Chondrocyte (in vitro differentiated cells): ENCODE results near the gene RRH. TPM values are rescaled to one million over a fixed set of nuclear protein-coding genes. Genes with fewer than 3 reads are reported as not detected.

Experiments
- DNase-seq: peaks from one replicate; pipeline ENCODE4 v3.0.0; 2021; ENCODE audit warnings: mixed read lengths, low spot score
- H3K27ac Mint-ChIP-seq: one replicate; pipeline ENCODE4 v1.8.0; 2021; ENCODE audit warnings: mild to moderate bottlenecking, moderate library complexity, mixed read lengths; ENCODE audit not compliant: unreplicated experiment
- H3K27me3 Mint-ChIP-seq: 2 replicates; pipeline ENCODE4 v1.8.0; 2021; ENCODE audit warnings: low read depth, mixed read lengths
- H3K36me3 Mint-ChIP-seq: 2 replicates; pipeline ENCODE4 v1.8.0; 2021; ENCODE audit warnings: low read depth, mixed read lengths
- H3K4me1 Mint-ChIP-seq: 2 replicates; pipeline ENCODE4 v1.8.0; 2021; ENCODE audit warnings: low read depth, mild to moderate bottlenecking, mixed read lengths
- H3K4me3 Mint-ChIP-seq: one replicate; pipeline ENCODE4 v1.8.0; 2021; ENCODE audit warnings: mild to moderate bottlenecking, moderate library complexity, mixed read lengths; ENCODE audit not compliant: unreplicated experiment
- H3K9me3 Mint-ChIP-seq: 2 replicates; pipeline ENCODE4 v1.8.0; 2021; ENCODE audit warnings: low read depth, mixed read lengths
- total RNA-seq: library from RNA; stranded (reverse); gene quantifications from 3 replicates; pipeline ENCODE4 v1.2.1, GENCODE V29; 2021
- TF ChIP-seq, protein P1 (sequence below): fragments of 200-600 bp; sonication (generic); IDR thresholded peaks from 2 replicates; pipeline ENCODE4 v1.5.0; 2021; ENCODE audit warnings: antibody characterized with exemption, mild to moderate bottlenecking, moderate library complexity

Gene RRH
- total RNA-seq, 1 donor from 2014 or later, result not detected

DNA sequence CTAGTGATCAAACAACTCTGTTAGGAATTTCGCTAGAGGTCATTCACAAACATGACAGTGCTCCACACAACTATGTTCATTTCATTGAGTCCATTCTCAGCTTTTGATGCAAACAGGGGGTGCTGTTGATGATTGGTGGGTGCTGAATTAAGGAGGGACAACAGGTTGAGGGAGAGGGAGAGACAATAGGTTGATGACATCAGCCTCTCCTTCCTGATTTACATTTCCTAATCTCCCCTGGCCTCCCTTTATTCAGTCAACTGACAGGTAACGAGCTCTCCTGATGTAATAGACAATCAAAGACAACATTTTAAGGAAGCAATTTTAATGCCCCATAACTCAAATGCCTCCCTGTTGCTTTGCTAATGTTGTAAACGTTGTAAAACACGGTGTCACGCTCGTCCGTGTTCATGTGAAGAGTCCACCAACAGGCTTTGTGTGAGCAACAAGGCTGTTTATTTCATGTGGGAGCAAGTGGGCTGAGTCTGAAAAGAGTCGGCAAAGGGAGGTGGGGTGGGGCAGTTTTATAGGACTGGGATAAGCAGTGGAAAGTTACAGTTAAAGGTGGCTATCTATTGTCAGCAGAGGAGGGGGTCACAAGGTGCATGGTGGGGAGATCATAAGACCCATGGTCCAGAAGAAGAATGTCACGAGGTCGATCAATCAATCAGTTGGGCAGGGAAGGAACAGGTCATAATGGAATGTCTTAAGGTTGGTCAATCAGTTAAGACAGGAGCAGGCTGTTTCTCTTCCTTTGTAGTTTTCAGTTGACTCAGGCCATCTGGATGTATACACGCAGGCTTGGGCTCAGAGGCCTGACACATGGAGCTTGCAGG is 17.0 kb upstream of the RRH start:
- peaks cover 7% of the 10 kb centered on the region for H3K27me3 Mint-ChIP-seq
- peaks cover 7% of the 10 kb centered on the region for H3K4me1 Mint-ChIP-seq
- H3K4me3 Mint-ChIP-seq, result no peak overlapping the region
- no peaks in the 10 kb centered on the region for H3K9me3 Mint-ChIP-seq
- no peaks in the 10 kb centered on the region for H3K36me3 Mint-ChIP-seq
- DNase-seq, result no peak
- TF ChIP-seq, protein P1, sequence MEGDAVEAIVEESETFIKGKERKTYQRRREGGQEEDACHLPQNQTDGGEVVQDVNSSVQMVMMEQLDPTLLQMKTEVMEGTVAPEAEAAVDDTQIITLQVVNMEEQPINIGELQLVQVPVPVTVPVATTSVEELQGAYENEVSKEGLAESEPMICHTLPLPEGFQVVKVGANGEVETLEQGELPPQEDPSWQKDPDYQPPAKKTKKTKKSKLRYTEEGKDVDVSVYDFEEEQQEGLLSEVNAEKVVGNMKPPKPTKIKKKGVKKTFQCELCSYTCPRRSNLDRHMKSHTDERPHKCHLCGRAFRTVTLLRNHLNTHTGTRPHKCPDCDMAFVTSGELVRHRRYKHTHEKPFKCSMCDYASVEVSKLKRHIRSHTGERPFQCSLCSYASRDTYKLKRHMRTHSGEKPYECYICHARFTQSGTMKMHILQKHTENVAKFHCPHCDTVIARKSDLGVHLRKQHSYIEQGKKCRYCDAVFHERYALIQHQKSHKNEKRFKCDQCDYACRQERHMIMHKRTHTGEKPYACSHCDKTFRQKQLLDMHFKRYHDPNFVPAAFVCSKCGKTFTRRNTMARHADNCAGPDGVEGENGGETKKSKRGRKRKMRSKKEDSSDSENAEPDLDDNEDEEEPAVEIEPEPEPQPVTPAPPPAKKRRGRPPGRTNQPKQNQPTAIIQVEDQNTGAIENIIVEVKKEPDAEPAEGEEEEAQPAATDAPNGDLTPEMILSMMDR, result no peak
- H3K27ac Mint-ChIP-seq, result no peak overlapping the region

DNA sequence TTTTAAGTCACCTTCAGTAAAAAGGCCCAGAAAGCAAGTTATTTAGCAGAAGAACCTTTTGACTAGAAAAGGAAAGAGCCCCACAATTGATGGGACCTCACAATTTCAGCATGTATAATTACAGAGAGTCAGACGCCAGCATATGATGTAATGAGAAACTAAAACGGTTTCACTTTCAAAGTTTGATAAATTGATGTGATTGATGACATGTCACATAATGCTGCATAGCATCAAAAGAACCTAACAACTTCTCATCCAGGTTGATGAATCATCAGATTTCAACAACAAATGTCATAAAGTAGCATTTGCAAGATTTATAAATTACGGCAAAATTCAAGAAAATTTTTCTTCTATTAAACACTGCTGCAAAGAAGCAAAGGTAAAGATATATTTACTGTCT is 16.1 kb upstream of the RRH start:
- DNase-seq, result no peak
- no peak overlapping the region for H3K4me3 Mint-ChIP-seq
- no peaks in the 10 kb centered on the region for H3K9me3 Mint-ChIP-seq
- H3K36me3 Mint-ChIP-seq, result no peaks in the 10 kb centered on the region
- peaks cover 5% of the 10 kb centered on the region for H3K27me3 Mint-ChIP-seq
- H3K4me1 Mint-ChIP-seq, result peaks cover 16% of the 10 kb centered on the region
- H3K27ac Mint-ChIP-seq, result no peak overlapping the region
- TF ChIP-seq, protein P1, result no peak

DNA sequence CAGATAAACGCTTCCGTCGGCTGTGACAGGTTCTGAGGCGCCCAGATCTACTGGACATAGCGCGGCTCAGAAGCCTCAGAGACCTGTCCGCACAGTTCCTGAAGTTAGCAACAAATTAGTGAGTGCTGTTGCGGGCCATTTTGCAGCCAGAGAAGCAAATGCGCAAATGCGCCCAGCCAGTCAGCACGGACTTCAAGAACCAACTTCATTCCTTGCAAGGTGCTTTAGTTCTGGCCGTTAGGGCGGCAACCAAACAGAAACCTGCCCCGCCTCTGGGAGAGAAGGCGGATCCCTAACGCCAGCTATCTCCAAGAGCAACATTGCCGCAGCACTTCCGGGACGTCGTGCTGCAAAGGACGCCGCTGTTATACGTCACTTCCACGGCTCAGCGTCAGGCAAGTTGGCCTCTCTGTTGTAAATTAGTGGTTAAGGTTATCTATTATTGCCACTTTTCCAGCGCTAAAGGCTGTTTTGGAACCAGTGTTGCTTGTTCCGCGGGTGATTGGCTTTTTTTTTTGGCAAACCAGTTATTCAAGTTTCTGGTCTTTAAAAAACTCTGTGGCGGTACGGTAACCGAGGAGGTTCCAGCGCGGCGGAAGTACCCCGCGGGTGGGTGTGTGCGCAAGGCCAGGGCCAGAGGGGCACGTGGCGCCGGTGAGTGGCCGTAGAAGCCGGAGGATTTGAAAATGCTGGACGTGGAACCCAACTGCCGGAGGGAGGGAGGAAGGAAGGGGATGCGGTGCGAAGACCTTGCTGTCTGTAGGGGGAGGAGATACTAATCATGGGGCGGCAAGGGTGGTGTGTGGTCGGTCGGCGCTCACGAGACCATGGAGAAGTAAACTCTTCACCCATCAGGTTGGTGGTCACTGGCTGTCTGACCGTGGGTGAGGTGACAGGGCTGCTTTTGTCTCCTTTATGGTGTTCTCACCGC is 12.4 kb upstream of the RRH start, which contains the start of gene GAR1:
GAR1 (plus strand) TSS at position 612 of the 931 bp plus-strand sequence. CDS start 403 bp downstream, outside the sequence.
- Mint-ChIP-seq H3K27me3 (no peaks in the 10 kb centered on the region), H3K4me3 (peak within 1 kb of the TSS; percentile 98), H3K36me3 (peaks cover 7% of the 10 kb centered on the region), H3K4me1 (peaks cover 32% of the 10 kb centered on the region), H3K27ac (peak within 1 kb of the TSS; percentile 96), H3K9me3 (no peaks in the 10 kb centered on the region)
- TF ChIP-seq, protein P1, result peak; percentile 2
- peak; percentile 94 for DNase-seq

DNA sequence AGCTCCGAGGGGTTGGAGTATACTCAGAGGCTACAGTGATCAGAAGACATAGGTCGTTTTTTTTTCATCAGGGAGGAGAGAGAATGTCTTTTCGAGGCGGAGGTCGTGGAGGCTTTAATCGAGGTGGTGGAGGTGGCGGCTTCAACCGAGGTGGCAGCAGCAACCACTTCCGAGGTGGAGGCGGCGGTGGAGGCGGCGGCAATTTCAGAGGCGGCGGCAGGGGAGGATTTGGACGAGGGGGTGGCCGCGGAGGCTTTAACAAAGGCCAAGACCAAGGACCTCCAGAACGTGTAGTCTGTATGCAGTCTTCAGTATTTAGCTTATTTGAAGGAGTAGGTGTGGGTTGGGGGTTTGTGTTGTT is 11.7 kb upstream of the RRH start:
- Mint-ChIP-seq H3K9me3 (no peaks in the 10 kb centered on the region), H3K4me1 (peaks cover 33% of the 10 kb centered on the region), H3K27me3 (no peaks in the 10 kb centered on the region), H3K27ac (peak overlapping the region; percentile 96), H3K36me3 (peaks cover 7% of the 10 kb centered on the region), H3K4me3 (peak overlapping the region; percentile 98)
- TF ChIP-seq, protein P1, result no peak
- no peak for DNase-seq

DNA sequence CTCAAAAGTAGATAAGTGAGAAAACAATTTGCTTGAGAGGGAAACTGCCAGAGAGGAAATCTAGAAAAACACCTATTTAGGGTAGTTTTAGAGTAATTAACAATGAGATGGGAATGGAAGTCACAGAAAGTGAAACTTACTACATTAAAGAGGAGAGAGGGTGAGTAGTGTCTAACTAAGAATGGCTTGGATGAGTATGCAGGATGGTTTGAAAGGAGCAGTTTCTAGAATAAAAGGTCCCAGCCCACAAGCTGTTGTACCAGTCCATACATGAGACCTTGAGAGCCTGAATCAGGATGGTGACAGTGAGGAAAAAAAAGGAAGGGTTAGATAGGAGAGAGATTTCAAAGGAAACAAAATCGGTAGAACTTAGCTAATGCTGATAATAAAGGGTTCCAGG is 10.9 kb upstream of the RRH start:
- no peaks in the 10 kb centered on the region for H3K9me3 Mint-ChIP-seq
- DNase-seq, result no peak

More for the DNA sequence above, 10.9 kb upstream of the RRH start:
- TF ChIP-seq, protein P1, result no peak
- peak overlapping the region; percentile 98 for H3K4me3 Mint-ChIP-seq
- H3K27me3 Mint-ChIP-seq, result no peaks in the 10 kb centered on the region
- peak overlapping the region; percentile 18 for H3K27ac Mint-ChIP-seq
- peaks cover 7% of the 10 kb centered on the region for H3K36me3 Mint-ChIP-seq
- peaks cover 33% of the 10 kb centered on the region for H3K4me1 Mint-ChIP-seq
